ENCODE results near the gene SMAD6. TPM values are rescaled to one million over a fixed set of nuclear protein-coding genes. Genes with fewer than 3 reads are reported as not detected.

Gene SMAD6
- total RNA-seq, 6 experiments from 2014 or later, result 10.2 to 18.1 (median 16.4) TPM

DNA sequence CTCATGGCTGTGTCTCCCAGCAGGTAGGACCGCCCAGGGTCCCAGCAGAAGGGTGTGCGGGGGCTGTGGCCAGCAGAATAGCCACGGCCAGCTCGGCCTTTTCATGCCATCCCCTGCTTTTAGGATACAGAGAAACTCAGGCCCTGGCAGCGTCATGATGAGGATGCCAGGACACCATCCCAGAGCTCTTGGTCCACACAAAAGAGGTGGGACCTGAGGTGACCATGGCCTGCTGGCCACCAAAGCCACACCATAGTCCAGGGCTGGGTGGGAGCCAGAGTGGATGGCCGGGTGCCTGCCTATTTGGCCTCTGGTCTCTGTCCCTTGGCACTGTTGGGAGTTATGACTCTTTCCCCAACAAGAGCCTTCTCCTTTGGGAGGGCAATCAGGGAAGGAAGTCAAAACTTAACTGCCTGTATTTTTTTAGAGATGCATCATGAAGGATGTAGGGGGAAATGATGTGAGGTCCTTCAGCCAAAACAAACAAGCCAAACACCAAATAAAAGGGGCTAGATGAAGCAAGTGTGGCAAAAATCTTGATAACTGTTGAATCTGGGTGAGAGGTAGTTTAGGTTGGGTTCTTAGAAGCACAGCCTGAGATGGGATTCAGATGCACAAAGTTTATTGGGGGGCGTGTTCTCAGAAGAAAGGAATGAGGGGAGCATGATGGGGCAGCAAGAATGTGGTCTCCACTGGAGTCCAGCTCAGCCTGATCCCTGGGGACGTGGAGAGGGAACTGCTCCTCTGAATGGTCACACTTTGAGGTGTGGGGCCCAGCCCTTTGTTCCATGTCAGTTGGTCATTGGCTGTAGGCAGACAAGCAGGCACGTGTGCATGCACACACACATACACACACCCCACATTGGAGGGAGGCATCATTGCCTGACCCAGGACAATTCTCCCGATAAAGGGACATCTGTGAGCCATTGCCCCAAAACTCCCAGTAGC, 33.2 kb downstream of the SMAD6 start:
- peaks cover 50% of the 10 kb centered on the region for H3K4me1 Mint-ChIP-seq (ENCODE audit: low read depth)
- DNase-seq, result peak; percentile 28
- H3K27ac Mint-ChIP-seq, result 0 out of 2 replicates have a peak overlapping the region, but pooled peaks have one; percentile 0
- no peak overlapping the region for H3K4me3 Mint-ChIP-seq
- H3K9me3 Mint-ChIP-seq, result no peaks in the 10 kb centered on the region
- TF ChIP-seq, protein P1, sequence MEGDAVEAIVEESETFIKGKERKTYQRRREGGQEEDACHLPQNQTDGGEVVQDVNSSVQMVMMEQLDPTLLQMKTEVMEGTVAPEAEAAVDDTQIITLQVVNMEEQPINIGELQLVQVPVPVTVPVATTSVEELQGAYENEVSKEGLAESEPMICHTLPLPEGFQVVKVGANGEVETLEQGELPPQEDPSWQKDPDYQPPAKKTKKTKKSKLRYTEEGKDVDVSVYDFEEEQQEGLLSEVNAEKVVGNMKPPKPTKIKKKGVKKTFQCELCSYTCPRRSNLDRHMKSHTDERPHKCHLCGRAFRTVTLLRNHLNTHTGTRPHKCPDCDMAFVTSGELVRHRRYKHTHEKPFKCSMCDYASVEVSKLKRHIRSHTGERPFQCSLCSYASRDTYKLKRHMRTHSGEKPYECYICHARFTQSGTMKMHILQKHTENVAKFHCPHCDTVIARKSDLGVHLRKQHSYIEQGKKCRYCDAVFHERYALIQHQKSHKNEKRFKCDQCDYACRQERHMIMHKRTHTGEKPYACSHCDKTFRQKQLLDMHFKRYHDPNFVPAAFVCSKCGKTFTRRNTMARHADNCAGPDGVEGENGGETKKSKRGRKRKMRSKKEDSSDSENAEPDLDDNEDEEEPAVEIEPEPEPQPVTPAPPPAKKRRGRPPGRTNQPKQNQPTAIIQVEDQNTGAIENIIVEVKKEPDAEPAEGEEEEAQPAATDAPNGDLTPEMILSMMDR (IDR thresholded peaks at IDR 0.05), result no peak
- H3K27me3 Mint-ChIP-seq (ENCODE audit: insufficient read depth), result peaks cover 3% of the 10 kb centered on the region; the same call in 1 of the 2 replicates
- H3K36me3 Mint-ChIP-seq (ENCODE audit: low read depth), result 0 out of 2 replicates have a peak, but pooled peaks cover 5% of the 10 kb centered on the region

DNA sequence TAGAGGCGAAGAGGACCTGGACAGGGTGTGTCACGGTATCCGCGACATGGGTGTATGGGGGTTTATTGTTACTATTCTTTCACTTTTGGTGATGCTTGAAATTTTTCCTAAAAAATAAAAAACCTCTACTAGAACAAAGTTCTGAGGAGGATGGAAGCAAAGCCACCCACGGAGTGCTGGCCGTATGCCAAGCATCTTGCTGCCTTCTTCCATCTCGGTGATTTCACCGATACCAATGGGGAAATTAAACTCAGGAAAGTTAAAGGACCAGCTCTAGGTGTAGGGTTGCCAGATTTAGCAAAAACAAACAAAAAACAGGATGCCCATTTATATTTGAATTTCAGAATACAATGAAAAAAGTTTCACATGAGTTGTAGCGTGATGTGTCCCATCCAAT, 33.9 kb downstream of the SMAD6 start:
- H3K4me1 Mint-ChIP-seq (ENCODE audit: low read depth), result peaks cover 50% of the 10 kb centered on the region
- 0 out of 2 replicates have a peak, but pooled peaks cover 5% of the 10 kb centered on the region for H3K36me3 Mint-ChIP-seq (ENCODE audit: low read depth)
- H3K4me3 Mint-ChIP-seq, result no peak overlapping the region
- peaks cover 3% of the 10 kb centered on the region; the same call in 1 of the 2 replicates for H3K27me3 Mint-ChIP-seq (ENCODE audit: insufficient read depth)
- H3K9me3 Mint-ChIP-seq, result no peaks in the 10 kb centered on the region
- TF ChIP-seq, protein P1 (IDR thresholded peaks at IDR 0.05), result no peak
- DNase-seq, result no peak
- H3K27ac Mint-ChIP-seq, result 0 out of 2 replicates have a peak overlapping the region, but pooled peaks have one; percentile 0

DNA sequence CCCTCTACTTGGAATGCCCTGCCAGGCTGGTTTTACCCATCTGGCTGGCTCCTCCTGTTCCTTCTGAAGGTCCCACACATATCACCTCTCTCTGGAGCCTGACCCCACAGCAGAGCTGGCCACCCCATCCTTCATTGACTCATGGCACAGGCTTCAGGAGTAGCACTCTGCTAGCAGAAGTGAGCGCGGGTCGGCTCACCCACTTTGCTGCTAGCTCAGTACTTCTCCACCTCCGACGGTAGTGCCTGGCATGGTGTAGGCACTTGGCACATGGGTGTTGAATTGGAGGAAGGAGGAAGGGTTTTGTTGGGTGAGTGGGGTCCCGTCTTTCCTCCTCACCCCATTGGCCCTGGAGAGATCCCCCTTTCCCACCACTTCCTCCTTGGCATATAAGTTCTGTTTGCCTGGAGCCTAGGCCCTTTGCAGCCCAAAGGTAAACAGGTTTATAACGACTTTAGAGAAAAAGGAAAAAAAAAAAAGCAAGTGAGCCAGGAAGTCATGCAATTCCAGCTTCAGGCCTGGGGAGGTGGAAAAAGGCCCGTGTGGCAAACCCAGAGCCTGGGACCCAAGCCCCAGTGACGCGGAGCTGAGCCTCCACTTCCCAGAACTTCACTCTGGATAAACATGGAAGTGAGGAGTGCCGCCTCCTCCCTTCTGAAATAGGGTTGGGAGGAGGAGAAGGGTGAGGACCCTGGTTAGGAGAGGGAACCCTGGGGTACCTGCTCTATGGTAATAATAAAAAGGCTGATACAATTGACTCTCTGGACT, 35.4 kb downstream of the SMAD6 start:
- H3K4me3 Mint-ChIP-seq, result no peak overlapping the region
- H3K4me1 Mint-ChIP-seq (ENCODE audit: low read depth), result peaks cover 52% of the 10 kb centered on the region
- H3K27ac Mint-ChIP-seq, result no peak overlapping the region
- TF ChIP-seq, protein P1 (IDR thresholded peaks at IDR 0.05), result no peak
- H3K27me3 Mint-ChIP-seq (ENCODE audit: insufficient read depth), result peaks cover 3% of the 10 kb centered on the region; the same call in 1 of the 2 replicates
- no peaks in the 10 kb centered on the region for H3K9me3 Mint-ChIP-seq
- no peak for DNase-seq
- H3K36me3 Mint-ChIP-seq (ENCODE audit: low read depth), result 0 out of 2 replicates have a peak, but pooled peaks cover 5% of the 10 kb centered on the region

DNA sequence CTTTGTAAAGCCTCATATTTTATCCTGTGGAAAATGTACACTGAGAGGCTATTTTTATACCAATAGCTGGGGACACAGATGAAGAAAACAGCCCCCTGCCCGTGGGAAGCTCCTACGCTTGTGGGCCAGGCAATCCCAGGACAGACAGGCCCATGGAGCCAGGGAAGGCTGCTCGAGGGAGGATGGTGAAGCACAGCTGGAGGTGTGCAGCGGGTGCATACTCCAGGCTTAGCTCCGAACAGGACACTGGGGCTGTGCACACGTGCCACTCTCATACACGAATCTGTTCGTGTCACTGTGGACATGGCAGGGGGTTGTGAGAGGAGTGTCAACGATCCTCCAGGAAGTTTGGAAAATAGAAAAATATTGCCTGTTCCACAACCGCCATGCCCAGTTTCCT, 36.1 kb downstream of the SMAD6 start:
- no peaks in the 10 kb centered on the region for H3K9me3 Mint-ChIP-seq
- no peak overlapping the region for H3K4me3 Mint-ChIP-seq
- H3K27me3 Mint-ChIP-seq (ENCODE audit: insufficient read depth), result peaks cover 3% of the 10 kb centered on the region; the same call in 1 of the 2 replicates
- 0 out of 2 replicates have a peak, but pooled peaks cover 5% of the 10 kb centered on the region for H3K36me3 Mint-ChIP-seq (ENCODE audit: low read depth)
- peaks cover 50% of the 10 kb centered on the region for H3K4me1 Mint-ChIP-seq (ENCODE audit: low read depth)
- no peak overlapping the region for H3K27ac Mint-ChIP-seq
- TF ChIP-seq, protein P1 (IDR thresholded peaks at IDR 0.05), result no peak
- no peak for DNase-seq

DNA sequence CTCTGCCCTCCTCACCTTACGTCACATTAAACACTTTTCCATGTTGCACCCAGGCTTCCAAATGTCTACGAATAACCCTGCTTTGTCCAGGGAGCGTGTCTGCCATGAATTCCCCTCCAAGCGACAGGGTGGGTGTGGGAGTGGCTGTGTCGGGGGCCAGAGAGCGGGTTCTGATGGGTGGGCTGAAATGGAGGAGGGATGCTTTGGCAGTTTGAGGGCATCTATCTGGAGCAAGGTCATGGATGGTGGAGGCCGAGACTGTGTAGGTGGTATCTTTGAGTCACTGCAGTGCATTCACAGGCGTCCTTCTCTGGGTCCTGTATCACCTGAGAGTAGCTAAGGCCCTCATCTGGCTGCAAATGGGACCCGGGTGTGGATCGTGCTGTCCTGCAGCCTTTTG, 36.6 kb downstream of the SMAD6 start:
- Mint-ChIP-seq H3K9me3 (no peaks in the 10 kb centered on the region), H3K27ac (no peak overlapping the region), H3K4me3 (no peak overlapping the region), H3K36me3 (ENCODE audit: low read depth) (0 out of 2 replicates have a peak, but pooled peaks cover 5% of the 10 kb centered on the region), H3K27me3 (ENCODE audit: insufficient read depth) (peaks cover 3% of the 10 kb centered on the region; the same call in 1 of the 2 replicates), H3K4me1 (ENCODE audit: low read depth) (peaks cover 46% of the 10 kb centered on the region)
- TF ChIP-seq, protein P1 (IDR thresholded peaks at IDR 0.05), result no peak
- no peak for DNase-seq
